Measurements from ENCODE around the gene SUN2.

Gene SUN2

GRCh38 chr22:38700270-38700788 is 55.5 kb downstream of the SUN2 start:
- DNase-seq (ENCODE audit: extremely low read depth in 1 of 2, low read depth in 1 of 2): no peak

DNA sequence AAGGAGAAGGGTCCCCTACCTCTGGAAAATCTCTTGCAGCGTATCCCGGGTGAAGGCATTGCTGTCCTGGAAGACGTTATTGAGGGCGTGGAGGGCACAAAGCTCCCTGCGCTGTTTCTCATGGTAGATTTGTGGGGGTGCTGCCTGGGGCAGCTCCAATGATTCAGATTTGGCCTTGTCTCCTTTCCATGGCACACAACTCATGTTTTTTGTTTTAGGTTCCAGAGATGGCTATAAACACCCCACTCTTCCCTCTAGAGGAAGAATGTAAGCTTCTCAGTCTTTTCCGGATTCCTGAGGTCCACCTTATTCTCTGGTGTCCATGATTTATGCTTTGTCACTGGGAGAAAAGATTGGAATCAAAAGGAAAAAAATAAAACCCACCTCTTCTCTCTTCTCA is 56.0 kb downstream of the SUN2 start:
- DNase-seq (ENCODE audit: extremely low read depth in 1 of 2, low read depth in 1 of 2): no peak

DNA sequence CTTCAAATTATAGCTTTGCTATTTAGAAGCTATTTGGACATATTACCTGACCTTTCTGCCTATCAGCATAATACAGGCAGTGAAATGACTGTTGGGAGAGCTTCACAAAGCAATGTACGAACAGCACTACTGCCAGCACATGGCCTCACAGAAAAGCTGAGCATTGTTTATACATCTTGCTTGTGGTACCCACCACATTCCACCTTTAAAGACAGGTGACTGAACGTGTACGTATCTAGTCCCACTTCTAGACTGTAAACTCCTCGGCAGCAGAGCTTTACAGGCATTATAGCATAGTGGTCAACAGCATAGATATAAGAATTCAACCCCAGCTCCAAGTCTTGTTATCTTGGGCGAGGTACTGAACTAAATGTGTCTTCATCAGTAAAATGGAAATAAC is 56.7 kb downstream of the SUN2 start:
- DNase-seq (ENCODE audit: extremely low read depth in 1 of 2, low read depth in 1 of 2): no peak

DNA sequence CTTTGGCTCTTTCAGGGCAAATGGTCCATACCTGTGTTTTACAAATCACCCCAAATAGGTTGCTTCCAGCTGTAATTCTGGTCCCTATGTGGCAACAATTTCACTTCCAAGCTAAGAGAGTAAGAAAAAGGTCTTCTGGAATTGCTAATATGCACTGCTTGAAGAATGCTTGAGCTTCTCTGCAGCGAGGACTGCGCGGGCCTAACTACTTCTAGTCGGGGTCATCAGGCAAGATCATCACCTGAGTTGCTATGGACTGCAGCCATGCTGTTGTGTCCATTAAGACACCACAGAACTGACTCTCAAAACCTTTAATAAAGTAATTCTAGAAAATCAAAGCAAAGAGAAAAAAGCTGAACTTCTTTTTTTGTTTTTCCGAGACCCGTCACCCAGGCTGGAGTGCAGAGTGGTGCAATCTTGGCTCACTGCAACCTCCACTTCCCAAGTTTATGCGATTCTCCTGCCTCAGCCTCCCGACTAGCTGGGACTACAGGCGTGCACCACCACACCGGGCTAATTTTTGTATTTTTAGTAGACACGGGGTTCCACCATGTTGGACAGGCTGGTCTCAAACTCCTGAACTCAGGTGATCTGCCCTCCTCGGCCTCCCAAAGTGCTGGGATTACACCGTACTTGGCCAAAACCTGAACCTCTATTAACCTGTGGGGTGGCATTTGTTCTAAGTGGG is 57.2 kb downstream of the SUN2 start:
- no peak for DNase-seq (ENCODE audit: extremely low read depth in 1 of 2, low read depth in 1 of 2)

DNA sequence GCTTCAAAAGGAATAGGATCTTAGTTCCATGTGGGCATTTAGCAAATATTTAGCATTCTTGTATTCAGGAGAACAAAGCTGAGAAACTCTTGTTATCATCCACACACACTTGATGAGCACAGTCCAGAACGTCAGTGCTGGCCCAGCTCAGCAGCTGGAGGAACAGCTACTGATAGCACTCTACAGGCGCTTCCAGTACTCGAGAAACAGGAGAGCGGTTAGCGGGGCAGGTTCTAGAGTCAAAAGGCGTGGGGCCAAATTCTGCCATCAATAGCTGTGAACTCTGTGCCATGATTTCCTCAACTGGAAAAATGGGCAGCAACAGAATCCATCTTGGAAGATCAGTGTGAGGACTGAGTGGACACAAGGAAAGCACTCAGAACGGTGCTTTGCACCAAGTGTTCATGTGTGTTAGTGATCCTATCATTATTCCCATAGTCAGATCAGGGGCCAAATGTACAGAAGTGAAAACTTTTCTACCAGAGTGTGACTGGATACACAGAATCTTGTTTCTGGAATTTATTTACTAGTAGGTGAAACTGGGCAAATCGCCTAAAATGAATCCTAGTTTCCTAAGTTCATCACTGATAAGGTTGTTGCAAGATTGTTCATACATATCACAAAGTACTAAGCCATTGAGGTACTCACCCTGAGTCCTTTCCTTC is 58.2 kb downstream of the SUN2 start:
- no peak for DNase-seq (ENCODE audit: extremely low read depth in 1 of 2, low read depth in 1 of 2)

GRCh38 chr22:38696606-38697424 is 59.0 kb downstream of the SUN2 start:
- DNase-seq (ENCODE audit: extremely low read depth in 1 of 2, low read depth in 1 of 2): peak in 1 of 2 donors; percentile 55

DNA sequence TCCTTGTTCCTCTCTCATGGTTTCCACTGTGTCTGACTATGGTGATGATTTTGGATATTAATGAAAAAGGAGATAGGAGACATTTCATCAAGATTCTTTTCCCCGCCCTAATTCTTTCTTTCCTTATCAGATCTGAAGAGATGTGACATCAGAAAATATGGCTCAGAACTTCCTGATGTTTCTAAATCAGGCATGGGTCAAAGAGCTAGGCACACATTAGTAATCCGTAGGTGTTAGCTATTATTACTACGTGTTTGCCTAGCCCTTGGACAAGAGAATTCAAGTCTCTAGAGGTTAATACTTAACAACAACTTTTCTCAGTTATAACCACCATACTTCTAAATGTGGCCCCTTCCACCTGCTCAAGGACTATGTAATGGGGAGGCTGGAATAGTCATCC is 60.9 kb downstream of the SUN2 start:
- no peak for DNase-seq (ENCODE audit: extremely low read depth in 1 of 2, low read depth in 1 of 2)

- no peak for DNase-seq (ENCODE audit: extremely low read depth in 1 of 2, low read depth in 1 of 2)
These were observed 61.7 kb downstream of the SUN2 start for GRCh38 chr22:38694049-38694448.

DNA sequence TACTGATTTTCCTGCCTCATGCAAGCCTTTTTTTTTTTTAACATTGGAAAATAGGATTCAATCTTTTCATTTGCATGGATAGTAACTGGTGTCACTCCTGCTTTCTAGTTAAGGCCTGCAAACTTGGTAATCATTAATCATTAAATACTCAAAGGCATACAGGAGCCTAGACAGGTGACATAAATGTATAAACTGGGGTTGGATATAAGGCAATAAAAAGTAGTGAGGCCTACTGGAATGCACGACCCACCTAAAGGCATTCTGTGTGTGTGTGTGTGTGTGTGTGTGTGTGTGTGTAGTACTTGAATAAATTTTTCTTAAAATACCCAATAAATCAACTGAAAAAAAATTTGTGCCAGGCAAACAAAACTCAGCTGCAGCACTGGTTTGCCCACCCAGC is 66.1 kb downstream of the SUN2 start:
- no peak for DNase-seq (ENCODE audit: extremely low read depth in 1 of 2, low read depth in 1 of 2)

DNA sequence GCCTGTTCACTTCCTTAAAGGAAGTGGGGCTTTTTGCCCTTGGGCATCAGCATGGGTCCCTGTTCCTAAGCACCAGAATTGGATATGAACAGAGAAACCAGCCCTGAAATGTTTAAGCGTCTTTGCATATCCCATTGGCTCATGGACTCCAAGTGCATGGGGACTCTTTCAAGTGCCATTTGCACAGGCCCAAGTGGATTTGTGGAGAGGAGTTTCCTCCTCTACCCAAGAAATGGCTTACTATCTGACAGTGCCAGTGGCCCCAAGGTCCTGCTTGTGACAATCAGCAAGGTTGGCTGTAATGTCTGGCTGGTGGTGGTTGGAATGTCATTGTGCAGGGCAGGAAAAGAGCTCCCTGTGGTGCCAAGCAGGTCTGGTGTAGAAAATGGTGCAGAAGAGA is 70.0 kb downstream of the SUN2 start:
- no peak for DNase-seq (ENCODE audit: extremely low read depth in 1 of 2, low read depth in 1 of 2)

GRCh38 chr22:38684895-38685294 is 70.9 kb downstream of the SUN2 start:
- DNase-seq (ENCODE audit: extremely low read depth in 1 of 2, low read depth in 1 of 2): no peak
